ENCODE results near the gene RAB10.

DNA sequence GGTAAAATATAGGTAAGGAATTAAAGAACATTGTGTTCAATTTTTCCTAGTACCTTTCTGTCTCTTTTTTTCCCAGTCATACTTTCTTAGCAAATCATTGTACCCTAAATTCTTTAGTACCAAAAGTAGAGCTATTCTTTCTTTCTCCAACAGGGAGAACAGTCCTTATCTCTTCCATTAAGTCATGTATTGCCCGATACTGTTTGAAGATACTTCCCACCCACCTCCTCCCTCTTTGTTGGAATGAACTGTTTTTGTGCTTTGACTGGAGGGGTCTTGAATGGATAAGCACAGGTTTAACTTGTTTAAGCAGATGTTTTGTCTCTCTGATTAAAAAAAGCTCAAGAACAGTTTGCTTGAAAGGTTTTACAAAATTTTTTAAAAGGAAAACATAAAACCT is 41.3 kb downstream of the RAB10 start:
- TF ChIP-seq, protein P1, sequence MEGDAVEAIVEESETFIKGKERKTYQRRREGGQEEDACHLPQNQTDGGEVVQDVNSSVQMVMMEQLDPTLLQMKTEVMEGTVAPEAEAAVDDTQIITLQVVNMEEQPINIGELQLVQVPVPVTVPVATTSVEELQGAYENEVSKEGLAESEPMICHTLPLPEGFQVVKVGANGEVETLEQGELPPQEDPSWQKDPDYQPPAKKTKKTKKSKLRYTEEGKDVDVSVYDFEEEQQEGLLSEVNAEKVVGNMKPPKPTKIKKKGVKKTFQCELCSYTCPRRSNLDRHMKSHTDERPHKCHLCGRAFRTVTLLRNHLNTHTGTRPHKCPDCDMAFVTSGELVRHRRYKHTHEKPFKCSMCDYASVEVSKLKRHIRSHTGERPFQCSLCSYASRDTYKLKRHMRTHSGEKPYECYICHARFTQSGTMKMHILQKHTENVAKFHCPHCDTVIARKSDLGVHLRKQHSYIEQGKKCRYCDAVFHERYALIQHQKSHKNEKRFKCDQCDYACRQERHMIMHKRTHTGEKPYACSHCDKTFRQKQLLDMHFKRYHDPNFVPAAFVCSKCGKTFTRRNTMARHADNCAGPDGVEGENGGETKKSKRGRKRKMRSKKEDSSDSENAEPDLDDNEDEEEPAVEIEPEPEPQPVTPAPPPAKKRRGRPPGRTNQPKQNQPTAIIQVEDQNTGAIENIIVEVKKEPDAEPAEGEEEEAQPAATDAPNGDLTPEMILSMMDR (IDR thresholded peaks at IDR 0.05): no peak
- no peak for TF ChIP-seq POLR2A (IDR thresholded peaks at IDR 0.05)

Measured in thyroid gland (tissue), 4 donors.